HCT116 (cell line): ENCODE measurements around the gene GRHPR. TPM values are rescaled to one million over a fixed set of nuclear protein-coding genes. Genes with fewer than 3 reads are reported as not detected.

Source experiments
- ATAC-seq: fragments of 200-7000 bp; cut with Tn5 transposase; 2 replicates; pipeline ENCODE4 v1.9.1; 2020; ENCODE audit warnings: mild to moderate bottlenecking, moderate library complexity
- BruUV-seq: library from RNA; stranded (reverse); fragments of 400-500 nt; replicated peaks from 2 replicates; lab custom pipeline; 2021; lab: Mats Ljungman, UMichigan
- CTCF ChIA-PET: fragments of 300-600 bp; sonication (Branson Sonifier 250); formaldehyde crosslinking; loops from one replicate; lab custom pipeline; 2021; ENCODE audit warnings: antibody characterized with exemption; lab: Charles Lee
- POLR2A ChIA-PET: fragments of 300-600, 350-600 bp; sonication (Branson Sonifier 250); formaldehyde crosslinking; loops from one replicate; lab custom pipeline; 2021; ENCODE audit warnings: antibody characterized with exemption; lab: Charles Lee
- RAD21 ChIA-PET, 2 experiments: fragments of 300-600 bp; sonication (Branson Sonifier 250); formaldehyde crosslinking; loops; one replicate each; lab custom pipeline; 2023; ENCODE audit warnings: low total read pairs in 2 of 2; ENCODE audit not compliant: uncharacterized antibody in 2 of 2, unreplicated experiment in 2 of 2, low non-redundant PET in 1 of 2; lab: Charles Lee
- DNase-seq: peaks from one replicate; pipeline ENCODE4 v3.0.0-alpha.2; 2010; ENCODE audit warnings: low read depth, low spot score
- H2AFZ ChIP-seq: fragments of 200-600 bp; shearing (Covaris generic), sonication (generic); 2 replicates; pipeline ENCODE4 v1.6.1; 2017; ENCODE audit warnings: low read depth, mixed run types, mixed read lengths, antibody characterized with exemption, low read length; ENCODE audit not compliant: poor library complexity, severe bottlenecking
- H3K27ac ChIP-seq: 2 replicates; pipeline ENCODE4 v1.5.1; 2012; ENCODE audit warnings: low read depth, low read length
- H3K27me3 ChIP-seq: fragments of 200-600 bp; sonication (generic); 2 replicates; pipeline ENCODE4 v1.6.1; 2016; ENCODE audit warnings: mixed run types, low read length, mixed read lengths; ENCODE audit not compliant: insufficient read depth
- H3K36me3 ChIP-seq, 2 experiments: fragments of 200-500 bp in 1 of 2; fragments of 200-600 bp in 1 of 2; sonication (Bioruptor generic) in 1 of 2; sonication (generic) in 1 of 2; 2 replicates each; pipeline versions ENCODE4 v1.5.1 to v1.6.1; 2014 to 2016; ENCODE audit warnings: low read length in 2 of 2, inconsistent platforms in 1 of 2, mixed read lengths in 1 of 2, mixed run types in 1 of 2; ENCODE audit not compliant: insufficient read depth in 2 of 2, control insufficient read depth in 1 of 2
- H3K4me1 ChIP-seq, 2 experiments: fragments of 200-600 bp in 1 of 2; sonication (generic) in 1 of 2; 2 replicates each; pipeline versions ENCODE4 v1.5.1 to v1.6.1; 2012 to 2017; ENCODE audit warnings: low read length in 2 of 2, inconsistent platforms in 1 of 2, mild to moderate bottlenecking in 1 of 2, mixed read lengths in 1 of 2, mixed run types in 1 of 2, moderate library complexity in 1 of 2; ENCODE audit not compliant: insufficient read depth in 2 of 2, control insufficient read depth in 1 of 2
- H3K4me2 ChIP-seq: fragments of 200-600 bp; sonication (generic); 2 replicates; pipeline ENCODE4 v1.6.1; 2017; ENCODE audit warnings: mixed run types, low read length, mixed read lengths
- H3K4me3 ChIP-seq, 2 experiments: fragments of 200-600 bp in 1 of 2; sonication (generic) in 1 of 2; replicated peaks in 1 of 2; 2 replicates each; pipeline ENCODE4 v1.5.1; 2011 to 2016; ENCODE audit warnings: low read length in 2 of 2, control low read depth in 1 of 2, low read depth in 1 of 2, mild to moderate bottlenecking in 1 of 2, mixed read lengths in 1 of 2, mixed run types in 1 of 2
- H3K79me2 ChIP-seq: fragments of 200-600 bp; sonication (generic); 2 replicates; pipeline ENCODE4 v1.6.1; 2017; ENCODE audit warnings: mild to moderate bottlenecking, mixed run types, low read length, moderate library complexity, mixed read lengths; ENCODE audit not compliant: insufficient read depth
- H3K9ac ChIP-seq: fragments of 200-600 bp; sonication (generic); 2 replicates; pipeline ENCODE4 v1.6.1; 2016; ENCODE audit warnings: low read length, mixed read lengths
- H3K9me2 ChIP-seq: fragments of 200-600 bp; sonication (generic), shearing (Covaris generic); 2 replicates; pipeline ENCODE4 v1.6.1; 2017; ENCODE audit warnings: mixed run types, mild to moderate bottlenecking, moderate library complexity; ENCODE audit not compliant: insufficient read depth
- H3K9me3 ChIP-seq, 2 experiments: fragments of 200-500 bp in 1 of 2; fragments of 200-600 bp in 1 of 2; sonication (Bioruptor generic) in 1 of 2; sonication (generic) in 1 of 2; 2 replicates each; pipeline ENCODE4 v1.6.1; 2014 to 2017; ENCODE audit warnings: low read length in 2 of 2, mixed read lengths in 2 of 2, inconsistent platforms in 1 of 2, low read depth in 1 of 2, mild to moderate bottlenecking in 1 of 2, mixed run types in 1 of 2, moderate library complexity in 1 of 2; ENCODE audit not compliant: control insufficient read depth in 1 of 2, insufficient read depth in 1 of 2
- H4K20me1 ChIP-seq: fragments of 200-600 bp; sonication (generic), shearing (Covaris generic); 2 replicates; pipeline ENCODE4 v1.6.1; 2017; ENCODE audit warnings: mixed run types, mild to moderate bottlenecking, moderate library complexity; ENCODE audit not compliant: insufficient read depth
- POLR2AphosphoS5 ChIP-seq: IDR thresholded peaks from 2 replicates; pipeline ENCODE4 v1.6.1; 2011; ENCODE audit warnings: mild to moderate bottlenecking, low read depth, low read length, moderate library complexity
- SIN3A ChIP-seq: IDR thresholded peaks from 2 replicates; pipeline ENCODE4 v1.6.1; 2012; ENCODE audit warnings: low read depth
- TCF7L2 ChIP-seq: IDR thresholded peaks from 2 replicates; pipeline ENCODE4 v1.7.0; 2011; ENCODE audit warnings: borderline replicate concordance, inconsistent platforms; ENCODE audit not compliant: insufficient read depth, insufficient read length; ENCODE audit errors: extremely low read depth
- ZNF274 ChIP-seq: fragments of 200-500 bp; sonication (Bioruptor generic); IDR thresholded peaks from 2 replicates; pipeline ENCODE4 v1.6.1; 2014; ENCODE audit warnings: mild to moderate bottlenecking, low read depth, low read length, inconsistent platforms
- intact Hi-C: fragments of 100-400 bp; cut with micrococcal nuclease; formaldehyde crosslinking; loops from 2 replicates; pipeline ENCODE4 v1.10.0; 2022
- total RNA-seq: library from RNA; stranded (reverse); gene quantifications from one replicate; pipeline ENCODE4 v1.2.1, GENCODE V29; 2021; ENCODE audit not compliant: unreplicated experiment

Gene GRHPR
- total RNA-seq, 1 experiment from 2014 or later = 106 TPM

DNA sequence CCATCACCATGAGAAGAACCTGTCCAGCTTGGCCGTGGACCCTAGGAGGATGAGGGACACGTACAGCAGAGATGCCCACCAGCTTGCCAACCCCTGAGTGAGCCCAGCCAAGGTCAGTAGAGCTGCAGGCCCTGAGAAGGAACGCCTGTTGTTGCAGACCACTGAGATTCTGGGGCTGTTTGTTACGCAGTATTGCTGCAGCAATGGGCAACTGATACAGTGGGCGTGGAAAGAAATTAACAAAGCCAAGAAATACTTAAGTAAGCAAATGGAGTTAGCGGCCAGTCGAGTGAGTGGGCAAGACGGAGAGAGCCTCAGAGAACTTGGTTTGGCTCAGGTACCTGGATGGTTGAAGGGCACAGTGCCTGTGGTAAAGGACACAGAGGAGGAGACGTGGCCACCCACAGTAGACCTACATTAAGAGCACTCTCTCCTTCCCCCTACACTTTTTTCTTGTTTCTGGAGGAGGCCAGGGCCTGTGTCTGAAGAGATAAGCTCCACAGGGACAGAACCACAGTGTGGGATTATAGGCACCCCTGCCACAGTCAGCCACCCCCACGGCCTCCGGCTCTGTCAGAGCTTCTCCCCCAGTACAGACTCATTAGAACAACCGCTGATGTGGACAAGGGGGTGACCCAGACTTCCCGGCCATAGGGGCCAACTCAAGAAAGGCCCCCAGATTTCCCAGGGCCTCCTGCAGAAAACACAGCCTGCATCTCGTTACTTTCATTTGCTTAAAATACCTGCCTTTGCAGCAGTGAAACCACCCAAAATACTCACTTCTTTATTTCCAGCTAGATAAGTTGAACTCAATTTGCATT lies 40.1 kb upstream of the GRHPR start:
- BruUV-seq = no TSS peak
- CTCF ChIA-PET = no interaction called here

DNA sequence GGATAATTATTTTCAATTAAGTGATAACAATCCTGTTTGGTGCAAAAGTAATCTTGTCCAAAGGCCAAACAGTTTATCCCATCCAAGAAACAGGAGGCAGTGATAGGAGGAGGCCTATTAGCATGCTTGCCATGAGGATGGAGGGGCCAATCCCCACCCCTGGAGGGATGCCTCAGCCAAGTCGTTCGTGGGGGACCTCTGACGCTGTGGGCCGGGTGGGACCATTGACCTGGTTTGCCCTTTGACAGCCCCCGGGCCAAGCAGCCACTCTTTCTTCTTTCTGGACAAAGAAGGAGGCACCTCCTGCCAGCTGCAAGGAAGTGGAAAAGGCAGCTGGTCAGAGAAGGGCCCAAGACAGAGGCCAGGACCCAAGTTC lies 39.5 kb upstream of the GRHPR start:
- Histone ChIP-seq H3K4me1 (peaks cover 0 to under 1% of the 10 kb centered on the region in 2 experiments; a peak in 1 of 4 replicates), H3K27ac (no peak overlapping the region), H3K4me2 (no peak overlapping the region), H3K79me2 (no peaks in the 10 kb centered on the region), H2AFZ (no peak overlapping the region), H4K20me1 (no peaks in the 10 kb centered on the region), H3K9ac (no peak overlapping the region), H3K27me3 (no peaks in the 10 kb centered on the region), H3K9me2 (no peaks in the 10 kb centered on the region), H3K9me3 (no peaks in the 10 kb centered on the region; a peak in 1 of 4 replicates), H3K36me3 (no peaks in the 10 kb centered on the region), H3K4me3 (no peak overlapping the region)
- POLR2A ChIA-PET = no interaction called here
- BruUV-seq = no TSS peak
- no peak for TF ChIP-seq ZNF274
- TF ChIP-seq TCF7L2 = no peak
- no peak for TF ChIP-seq SIN3A
- CTCF ChIA-PET = no interaction called here
- ATAC-seq (no peak), DNase-seq (no peak)
- intact Hi-C loops = no loop called here
- RAD21 ChIA-PET = no interaction called here

More for the DNA sequence above, 40.1 kb upstream of the GRHPR start:
- H2AFZ ChIP-seq = no peak overlapping the region
- H3K4me2 ChIP-seq = no peak overlapping the region
- no peaks in the 10 kb centered on the region for H3K4me1 ChIP-seq
- H3K27me3 ChIP-seq = no peaks in the 10 kb centered on the region
- no peak for DNase-seq
- H3K9me3 ChIP-seq = no peaks in the 10 kb centered on the region; a peak in 1 of 4 replicates
- TF ChIP-seq SIN3A = no peak
- TF ChIP-seq POLR2AphosphoS5 = no peak
- no peaks in the 10 kb centered on the region for H3K36me3 ChIP-seq
- no peaks in the 10 kb centered on the region for H3K79me2 ChIP-seq
- H3K27ac ChIP-seq = no peak overlapping the region
- no peak overlapping the region for H3K9ac ChIP-seq
- no peak for ATAC-seq
- RAD21 ChIA-PET = no interaction called here
- no peaks in the 10 kb centered on the region for H4K20me1 ChIP-seq
- intact Hi-C loops = no loop called here
- no peak overlapping the region for H3K4me3 ChIP-seq
- no peaks in the 10 kb centered on the region for H3K9me2 ChIP-seq
- POLR2A ChIA-PET = no interaction called here
